ENCODE results near the gene H6PD. TPM values are rescaled to one million over a fixed set of nuclear protein-coding genes. Genes with fewer than 3 reads are reported as not detected.

H6PD gene
- polyA plus RNA-seq, 1 donor (not counting 4 experiments of a cell fraction or from before 2014, with no cell fraction given) = 3.3 TPM

- Histone ChIP-seq H3K9me1 (ENCODE audit: control insufficient read depth, extremely low read depth, insufficient read depth, low read length) (no peaks in the 10 kb centered on the region), H3K4me1 (ENCODE audit: control insufficient read depth, extremely low read depth, insufficient read depth, low read length) (peaks cover 21% of the 10 kb centered on the region), H4K20me1 (ENCODE audit: control insufficient read depth, extremely low read depth, insufficient read depth, low read length) (no peaks in the 10 kb centered on the region), H3K4me3 (ENCODE audit: control insufficient read depth in 2 of 3, extremely low read depth in 1 of 3, insufficient read depth in 2 of 3, low read depth in 1 of 3, low read length in 3 of 3) (no peak overlapping the region), H3K27ac (ENCODE audit: control insufficient read depth, insufficient read depth, low read length) (no peak overlapping the region), H3K27me3 (ENCODE audit: control insufficient read depth, extremely low read depth, insufficient read depth, low read length) (no peaks in the 10 kb centered on the region), H2AFZ (ENCODE audit: control insufficient read depth, low read length) (no peak overlapping the region), H3K36me3 (ENCODE audit: control insufficient read depth in 2 of 2, extremely low read depth in 1 of 2, insufficient read depth in 2 of 2, low read length in 2 of 2) (no peaks in the 10 kb centered on the region), H3K79me2 (ENCODE audit: control insufficient read depth, insufficient read depth, low read length) (no peaks in the 10 kb centered on the region), H3K9ac (ENCODE audit: control insufficient read depth, extremely low read depth, insufficient read depth, low read length) (no peak overlapping the region), H3K4me2 (ENCODE audit: control insufficient read depth, extremely low read depth, insufficient read depth, low read depth, low read length) (no peak overlapping the region), H3K9me3 (ENCODE audit: control insufficient read depth, low read depth, low read length) (peaks cover 2% of the 10 kb centered on the region)
- no peak for FAIRE-seq
- dilution Hi-C loops (cut with MboI; ENCODE audit: extremely low pct_ligation_motif_present, low sequenced_read_pairs) = no loop called here
- no peak for TF ChIP-seq CTCF (optimal IDR thresholded peaks at IDR 0.05 in 1 of 3, IDR thresholded peaks at IDR 0.05 in 1 of 3, conservative IDR thresholded peaks at IDR 0.05 in 1 of 3; ENCODE audit: extremely low read depth in 1 of 3, insufficient read depth in 2 of 3, low read length in 3 of 3)
- TF ChIP-seq EZH2 (IDR thresholded peaks at IDR 0.05; ENCODE audit: low read length) = no peak
- no peak for DNase-seq (ENCODE audit: low read depth, low spot score)
Measured at GRCh38 chr1:9284061-9284460, 49.5 kb downstream of the H6PD start.

GRCh38 chr1:9286556-9286955, 52.0 kb downstream of the H6PD start:
- DNase-seq (ENCODE audit: low read depth, low spot score) (no peak), FAIRE-seq (no peak)
- Histone ChIP-seq H3K36me3 (ENCODE audit: control insufficient read depth in 2 of 2, extremely low read depth in 1 of 2, insufficient read depth in 2 of 2, low read length in 2 of 2) (no peaks in the 10 kb centered on the region), H3K27me3 (ENCODE audit: control insufficient read depth, extremely low read depth, insufficient read depth, low read length) (no peaks in the 10 kb centered on the region), H3K4me2 (ENCODE audit: control insufficient read depth, extremely low read depth, insufficient read depth, low read depth, low read length) (no peak overlapping the region), H3K27ac (ENCODE audit: control insufficient read depth, insufficient read depth, low read length) (no peak overlapping the region), H2AFZ (ENCODE audit: control insufficient read depth, low read length) (no peak overlapping the region), H4K20me1 (ENCODE audit: control insufficient read depth, extremely low read depth, insufficient read depth, low read length) (no peaks in the 10 kb centered on the region), H3K9ac (ENCODE audit: control insufficient read depth, extremely low read depth, insufficient read depth, low read length) (no peak overlapping the region), H3K9me3 (ENCODE audit: control insufficient read depth, low read depth, low read length) (peaks cover 2% of the 10 kb centered on the region), H3K79me2 (ENCODE audit: control insufficient read depth, insufficient read depth, low read length) (no peaks in the 10 kb centered on the region), H3K4me1 (ENCODE audit: control insufficient read depth, extremely low read depth, insufficient read depth, low read length) (peaks cover 16% of the 10 kb centered on the region), H3K9me1 (ENCODE audit: control insufficient read depth, extremely low read depth, insufficient read depth, low read length) (no peaks in the 10 kb centered on the region), H3K4me3 (ENCODE audit: control insufficient read depth in 2 of 3, extremely low read depth in 1 of 3, insufficient read depth in 2 of 3, low read depth in 1 of 3, low read length in 3 of 3) (no peak overlapping the region)
- TF ChIP-seq EZH2 (IDR thresholded peaks at IDR 0.05; ENCODE audit: low read length) (no peak), CTCF (optimal IDR thresholded peaks at IDR 0.05 in 1 of 3, IDR thresholded peaks at IDR 0.05 in 1 of 3, conservative IDR thresholded peaks at IDR 0.05 in 1 of 3; ENCODE audit: extremely low read depth in 1 of 3, insufficient read depth in 2 of 3, low read length in 3 of 3) (no peak)
- dilution Hi-C loops (cut with MboI; ENCODE audit: extremely low pct_ligation_motif_present, low sequenced_read_pairs) = no loop called here

Data from keratinocyte (primary cell).